Prostate gland (tissue), 2 donors: Measurements from ENCODE around the gene PLA2G12A. TPM values are rescaled to one million over a fixed set of nuclear protein-coding genes. Genes with fewer than 3 reads are reported as not detected.

Experiments
- DNase-seq: peaks from one replicate; pipeline ENCODE4 v3.0.0-alpha.2; 2019; ENCODE audit warnings: low spot score
- H3K27ac ChIP-seq, 2 donors: fragments of 200-600 bp; sonication (generic); 2 replicates each; pipeline ENCODE4 v1.5.1; 2017 to 2019
- H3K27me3 ChIP-seq: fragments of 200-600 bp; sonication (generic); replicated peaks from 2 replicates; pipeline ENCODE4 v1.5.1; 2019; ENCODE audit not compliant: insufficient read depth
- H3K36me3 ChIP-seq, 2 donors: fragments of 200-600 bp; sonication (generic); 1 replicate in 1 of 2; 2 replicates in 1 of 2; pipeline versions ENCODE4 v1.5.1 to v1.8.1; 2017 to 2019
- H3K4me1 ChIP-seq: fragments of 200-600 bp; sonication (generic); replicated peaks from 2 replicates; pipeline ENCODE4 v1.5.1; 2019
- H3K4me3 ChIP-seq, 2 donors: fragments of 200-600 bp; sonication (generic); 2 replicates each; pipeline ENCODE4 v1.5.1; 2017 to 2019
- H3K9me3 ChIP-seq: fragments of 200-600 bp; sonication (generic); 2 replicates; pipeline ENCODE4 v1.5.1; 2017
- CTCF ChIP-seq, 4 experiments: fragments of 200-600 bp in 2 of 4; fragments of 450-650 bp in 2 of 4; sonication (generic) in 2 of 4; IDR thresholded peaks; 1 replicate in 3 of 4; 2 replicates in 1 of 4; pipeline ENCODE4 v1.5.1; 2016 to 2019; ENCODE audit warnings: antibody characterized with exemption in 4 of 4, mild to moderate bottlenecking in 2 of 4, moderate library complexity in 2 of 4
- POLR2A ChIP-seq: fragments of 450-650 bp; IDR thresholded peaks from one replicate; pipeline ENCODE4 v1.6.1; 2016; ENCODE audit warnings: antibody characterized with exemption, mild to moderate bottlenecking
- POLR2AphosphoS5 ChIP-seq: sonication (generic); formaldehyde crosslinking; IDR thresholded peaks from one replicate; pipeline ENCODE4 v1.6.1; 2017; ENCODE audit warnings: antibody characterized with exemption
- WGBS: methylation state at CpG from one replicate; pipeline ENCODE4 v1.1.5; 2018; 5-methylcytosine and 5-hydroxymethylcytosine counted together
- intact Hi-C: fragments of 100-400 bp; cut with DNase I; formaldehyde crosslinking; loops from one replicate; pipeline ENCODE4 v1.14.2; 2022
- total RNA-seq, 2 donors: library from RNA; depleted of rRNA; stranded (reverse); fragments of >200 nt; gene quantifications; one replicate each; pipeline ENCODE4 v1.1.0, GENCODE V29; 2016

PLA2G12A gene
- 100 to 1,000 TPM in 1 of 2 donors, 10 to 100 TPM in 1; 20.2 to 122 TPM for total RNA-seq

GRCh38 chr4:109729718-109730618 is at the start of gene PLA2G12A:
Gene PLA2G12A (minus strand): TSS chr4:109730070. CDS start chr4:109729809, 261 bp downstream.
- H3K36me3 ChIP-seq: no peaks in the 10 kb centered on the region
- peak within 1 kb of the TSS; percentile 71 to 75 for H3K4me3 ChIP-seq
- peaks cover 6% of the 10 kb centered on the region for H3K4me1 ChIP-seq
- peak; percentile 42 for TF ChIP-seq POLR2AphosphoS5
- TF ChIP-seq CTCF (IDR thresholded peaks at IDR 0.05): no peak
- TF ChIP-seq POLR2A: peak; percentile 89
- peak; percentile 91 for DNase-seq
- peak within 1 kb of the TSS; percentile 87 for H3K27ac ChIP-seq
- intact Hi-C loops: loop anchor here (5.0 kb wide), 1 partner anchor 82 kb away; no protein-coding TSS in a partner anchor
- 0% methylated on average over 21 of the region's 83 CpGs for WGBS
- H3K27me3 ChIP-seq: no peaks in the 10 kb centered on the region
- no peaks in the 10 kb centered on the region for H3K9me3 ChIP-seq

GRCh38 chr4:109764789-109765402 is 35.0 kb upstream of the PLA2G12A start:
- Histone ChIP-seq H3K27me3 (no peaks in the 10 kb centered on the region), H3K4me3 (no peak overlapping the region), H3K36me3 (no peaks in the 10 kb centered on the region), H3K4me1 (no peaks in the 10 kb centered on the region), H3K9me3 (no peaks in the 10 kb centered on the region), H3K27ac (no peak overlapping the region)
- intact Hi-C loops: no loop called here
- no peak for DNase-seq
- TF ChIP-seq POLR2A: no peak
- TF ChIP-seq POLR2AphosphoS5: no peak
- no peak for TF ChIP-seq CTCF (IDR thresholded peaks at IDR 0.05)
- WGBS: 24% methylated on average over 5 of the region's 5 CpGs

- intact Hi-C loops: no loop called here
- TF ChIP-seq POLR2AphosphoS5 (no peak), CTCF (IDR thresholded peaks at IDR 0.05) (no peak), POLR2A (no peak)
- no peaks in the 10 kb centered on the region for H3K36me3 ChIP-seq
- no peak overlapping the region for H3K4me3 ChIP-seq
- no peak for DNase-seq
- no peaks in the 10 kb centered on the region for H3K27me3 ChIP-seq
- no peaks in the 10 kb centered on the region for H3K9me3 ChIP-seq
- no peak overlapping the region for H3K27ac ChIP-seq
- H3K4me1 ChIP-seq: no peaks in the 10 kb centered on the region
- WGBS: 77% methylated on average over 2 of the region's 2 CpGs
Observed at GRCh38 chr4:109764376-109764775, 34.5 kb upstream of the PLA2G12A start.

GRCh38 chr4:109760682-109761081 is 30.8 kb upstream of the PLA2G12A start:
- no peaks in the 10 kb centered on the region for H3K9me3 ChIP-seq
- no peaks in the 10 kb centered on the region for H3K4me1 ChIP-seq
- H3K4me3 ChIP-seq: no peak overlapping the region
- no peaks in the 10 kb centered on the region for H3K27me3 ChIP-seq
- no peak for DNase-seq
- TF ChIP-seq CTCF (IDR thresholded peaks at IDR 0.05) (no peak), POLR2AphosphoS5 (no peak), POLR2A (no peak)
- intact Hi-C loops: no loop called here
- no peaks in the 10 kb centered on the region for H3K36me3 ChIP-seq
- WGBS: 49% methylated on average over 2 of the region's 2 CpGs
- H3K27ac ChIP-seq: no peak overlapping the region
